Measurements from ENCODE around the gene HLF.

HLF gene

DNA sequence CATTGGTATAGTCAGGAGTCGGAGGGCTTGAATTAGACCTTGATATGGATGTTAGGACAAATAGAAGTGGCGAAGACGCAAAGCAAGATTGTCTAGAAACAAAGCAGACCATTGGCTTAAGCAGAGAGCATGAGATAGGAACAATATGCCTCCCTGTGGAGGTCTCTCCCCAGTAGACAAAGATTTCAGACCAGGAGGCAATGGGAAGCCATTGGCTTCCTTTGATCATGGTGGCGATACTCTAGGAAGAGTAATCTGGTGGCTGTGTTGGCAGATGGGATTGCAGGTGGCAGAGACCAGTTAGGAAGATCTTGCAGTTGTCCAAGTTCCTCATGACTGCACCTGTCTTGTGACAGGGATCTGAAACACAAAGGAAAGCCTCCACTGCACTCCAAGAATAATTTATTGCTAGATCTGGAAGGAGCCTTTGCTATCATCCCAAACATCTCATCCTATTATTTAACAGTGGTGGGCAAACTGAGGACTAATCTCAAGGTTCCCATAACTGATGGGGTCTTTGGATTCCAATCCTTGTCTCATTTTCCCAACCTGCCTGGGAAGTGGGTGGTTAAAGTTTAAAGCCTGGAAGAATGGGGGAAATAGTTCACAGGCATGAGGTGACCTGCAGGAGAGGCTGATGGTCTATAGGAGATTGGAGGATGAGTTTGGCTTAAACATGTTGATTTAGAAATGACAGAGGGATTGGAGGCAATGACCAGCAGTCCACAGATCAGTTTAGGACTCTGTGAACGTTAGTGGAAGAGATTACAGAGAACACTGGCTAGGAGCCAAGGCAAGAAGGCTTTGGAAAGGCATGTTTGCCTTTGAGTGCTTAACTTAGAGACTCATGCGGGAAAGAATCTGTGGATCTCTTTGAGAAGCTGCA, 37.0 kb downstream of the HLF start:
- WGBS, 2 donors (ENCODE audit: extremely low coverage in 2 of 2, insufficient read length in 2 of 2, insufficient replicate concordance in 1 of 2) = no CpG with 5 or more reads among the region's 6 CpGs
- DNase-seq (ENCODE audit: low spot score) = no peak

DNA sequence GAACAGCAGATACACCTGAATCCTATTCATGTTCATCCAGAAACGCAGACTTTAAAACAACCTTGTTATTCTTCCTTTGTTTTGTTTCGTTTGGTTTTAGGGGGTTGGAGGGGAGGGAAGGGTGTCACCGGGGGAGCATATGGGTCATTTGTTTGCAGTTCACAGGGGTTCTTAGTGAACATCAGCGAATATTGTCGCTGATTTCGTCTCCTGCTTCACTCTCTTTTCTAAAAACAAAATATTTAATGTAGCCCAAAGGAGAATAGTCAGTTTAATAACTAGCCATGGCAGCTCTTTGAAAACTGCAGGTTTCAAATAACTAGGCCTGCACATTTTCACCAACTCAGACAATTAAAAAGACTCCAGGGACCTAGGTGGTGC, 37.6 kb downstream of the HLF start:
- Histone ChIP-seq H4K91ac (ENCODE audit: low read depth, low read length, poor library complexity) (no peak overlapping the region), H3K4me1 (ENCODE audit: control insufficient read depth in 2 of 2, insufficient read depth in 1 of 2, low read depth in 1 of 2, low read length in 2 of 2) (peaks cover 0 to 3% of the 10 kb centered on the region in 2 donors), H2BK120ac (ENCODE audit: low read depth, low read length) (no peak overlapping the region), H2BK12ac (ENCODE audit: low read length) (no peak overlapping the region), H3K18ac (ENCODE audit: low read length) (no peak overlapping the region), H3K4me3 (ENCODE audit: low read length in 2 of 2) (no peak overlapping the region), H2BK15ac (ENCODE audit: low read length) (no peak overlapping the region), H3K79me1 (ENCODE audit: low read depth, low read length) (no peaks in the 10 kb centered on the region), H3K27me3 (ENCODE audit: control insufficient read depth in 3 of 3, insufficient read depth in 3 of 3, low read depth in 1 of 3, low read length in 3 of 3) (peaks cover 0 to 7% (median 0%) of the 10 kb centered on the region in 3 experiments), H2BK5ac (ENCODE audit: low read length) (no peak overlapping the region), H2AFZ (ENCODE audit: low read length) (no peak overlapping the region), H3K4ac (ENCODE audit: low read length) (no peak overlapping the region), H3K27ac (replicated peaks; ENCODE audit: low read length) (no peak overlapping the region), H3K14ac (ENCODE audit: low read length) (no peak overlapping the region), H3K9me3 (replicated peaks in 1 of 2; ENCODE audit: control insufficient read depth in 2 of 2, insufficient read depth in 1 of 2, low read depth in 1 of 2, low read length in 2 of 2) (no peaks in the 10 kb centered on the region), H3K23ac (ENCODE audit: low read depth, low read length, poor library complexity) (no peak overlapping the region), H3K36me3 (replicated peaks in 1 of 2; ENCODE audit: control insufficient read depth in 2 of 2, insufficient read depth in 2 of 2, low read length in 2 of 2) (no peaks in the 10 kb centered on the region), H3K9ac (ENCODE audit: low read depth, low read length, poor library complexity) (no peak overlapping the region), H3K4me2 (ENCODE audit: insufficient read depth, low read length, poor library complexity, severe bottlenecking) (no peak overlapping the region), H2AK5ac (ENCODE audit: low read depth, low read length) (no peak overlapping the region), H4K8ac (ENCODE audit: low read depth, low read length) (no peak overlapping the region)
- no CpG with 5 or more reads among the region's 6 CpGs for WGBS, 2 donors (ENCODE audit: extremely low coverage in 2 of 2, insufficient read length in 2 of 2, insufficient replicate concordance in 1 of 2)
- no peak for DNase-seq (ENCODE audit: low spot score)

More for the DNA sequence above, 37.0 kb downstream of the HLF start:
- Histone ChIP-seq H3K4ac (ENCODE audit: low read length) (no peak overlapping the region), H4K91ac (ENCODE audit: low read depth, low read length, poor library complexity) (no peak overlapping the region), H2BK120ac (ENCODE audit: low read depth, low read length) (no peak overlapping the region), H2BK12ac (ENCODE audit: low read length) (no peak overlapping the region), H4K8ac (ENCODE audit: low read depth, low read length) (no peak overlapping the region), H3K4me1 (ENCODE audit: control insufficient read depth in 2 of 2, insufficient read depth in 1 of 2, low read depth in 1 of 2, low read length in 2 of 2) (peaks cover 0 to 3% of the 10 kb centered on the region in 2 donors), H3K4me2 (ENCODE audit: insufficient read depth, low read length, poor library complexity, severe bottlenecking) (no peak overlapping the region), H3K27ac (replicated peaks; ENCODE audit: low read length) (no peak overlapping the region), H2AK5ac (ENCODE audit: low read depth, low read length) (no peak overlapping the region), H3K4me3 (ENCODE audit: low read length in 2 of 2) (no peak overlapping the region), H3K9me3 (replicated peaks in 1 of 2; ENCODE audit: control insufficient read depth in 2 of 2, insufficient read depth in 1 of 2, low read depth in 1 of 2, low read length in 2 of 2) (no peaks in the 10 kb centered on the region), H3K9ac (ENCODE audit: low read depth, low read length, poor library complexity) (no peak overlapping the region), H3K23ac (ENCODE audit: low read depth, low read length, poor library complexity) (no peak overlapping the region), H3K14ac (ENCODE audit: low read length) (no peak overlapping the region), H3K27me3 (ENCODE audit: control insufficient read depth in 3 of 3, insufficient read depth in 3 of 3, low read depth in 1 of 3, low read length in 3 of 3) (peaks cover 0 to 7% (median 0%) of the 10 kb centered on the region in 3 experiments), H2AFZ (ENCODE audit: low read length) (no peak overlapping the region), H3K36me3 (replicated peaks in 1 of 2; ENCODE audit: control insufficient read depth in 2 of 2, insufficient read depth in 2 of 2, low read length in 2 of 2) (no peaks in the 10 kb centered on the region), H3K18ac (ENCODE audit: low read length) (no peak overlapping the region), H2BK5ac (ENCODE audit: low read length) (no peak overlapping the region), H2BK15ac (ENCODE audit: low read length) (no peak overlapping the region), H3K79me1 (ENCODE audit: low read depth, low read length) (no peaks in the 10 kb centered on the region)

DNA sequence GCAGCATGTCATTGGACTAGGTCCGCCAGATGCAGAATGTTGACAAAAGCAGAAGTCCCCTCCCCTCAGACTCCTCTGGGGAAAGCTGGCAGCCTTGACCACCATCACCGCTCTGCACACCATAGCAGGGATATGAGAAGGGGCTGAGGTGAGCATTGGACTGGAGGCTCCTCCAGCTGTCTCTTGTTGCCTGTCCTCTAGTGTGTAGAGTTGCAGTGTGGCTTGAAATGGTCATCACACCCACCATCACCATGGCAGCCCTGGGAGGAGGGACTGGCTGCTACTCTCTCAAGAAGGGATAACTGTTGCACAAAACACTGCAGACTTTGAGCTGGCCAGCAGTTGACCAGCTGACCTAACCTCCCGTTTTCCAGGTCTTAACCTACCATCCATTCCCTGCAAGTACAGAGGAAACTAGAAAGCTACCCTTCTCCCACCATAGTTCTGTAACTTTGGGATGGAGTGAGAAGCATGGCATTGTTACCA, 38.3 kb downstream of the HLF start:
- Histone ChIP-seq H3K27ac (replicated peaks; ENCODE audit: low read length) (no peak overlapping the region), H2AFZ (ENCODE audit: low read length) (no peak overlapping the region), H2BK120ac (ENCODE audit: low read depth, low read length) (no peak overlapping the region), H3K14ac (ENCODE audit: low read length) (no peak overlapping the region), H3K4me2 (ENCODE audit: insufficient read depth, low read length, poor library complexity, severe bottlenecking) (no peak overlapping the region), H3K23ac (ENCODE audit: low read depth, low read length, poor library complexity) (no peak overlapping the region), H2BK5ac (ENCODE audit: low read length) (no peak overlapping the region), H2BK15ac (ENCODE audit: low read length) (no peak overlapping the region), H3K36me3 (replicated peaks in 1 of 2; ENCODE audit: control insufficient read depth in 2 of 2, insufficient read depth in 2 of 2, low read length in 2 of 2) (no peaks in the 10 kb centered on the region), H3K27me3 (ENCODE audit: control insufficient read depth in 3 of 3, insufficient read depth in 3 of 3, low read depth in 1 of 3, low read length in 3 of 3) (peaks cover 0 to 7% (median 0%) of the 10 kb centered on the region in 3 experiments), H2BK12ac (ENCODE audit: low read length) (no peak overlapping the region), H3K9me3 (replicated peaks in 1 of 2; ENCODE audit: control insufficient read depth in 2 of 2, insufficient read depth in 1 of 2, low read depth in 1 of 2, low read length in 2 of 2) (no peaks in the 10 kb centered on the region), H3K9ac (ENCODE audit: low read depth, low read length, poor library complexity) (no peak overlapping the region), H4K91ac (ENCODE audit: low read depth, low read length, poor library complexity) (no peak overlapping the region), H3K4me1 (ENCODE audit: control insufficient read depth in 2 of 2, insufficient read depth in 1 of 2, low read depth in 1 of 2, low read length in 2 of 2) (peaks cover 0 to 3% of the 10 kb centered on the region in 2 donors), H2AK5ac (ENCODE audit: low read depth, low read length) (no peak overlapping the region), H3K4me3 (ENCODE audit: low read length in 2 of 2) (no peak overlapping the region), H3K18ac (ENCODE audit: low read length) (no peak overlapping the region), H3K79me1 (ENCODE audit: low read depth, low read length) (no peaks in the 10 kb centered on the region), H4K8ac (ENCODE audit: low read depth, low read length) (no peak overlapping the region), H3K4ac (ENCODE audit: low read length) (no peak overlapping the region)
- DNase-seq (ENCODE audit: low spot score) = no peak
- no CpG with 5 or more reads among the region's 3 CpGs for WGBS, 2 donors (ENCODE audit: extremely low coverage in 2 of 2, insufficient read length in 2 of 2, insufficient replicate concordance in 1 of 2)

DNA sequence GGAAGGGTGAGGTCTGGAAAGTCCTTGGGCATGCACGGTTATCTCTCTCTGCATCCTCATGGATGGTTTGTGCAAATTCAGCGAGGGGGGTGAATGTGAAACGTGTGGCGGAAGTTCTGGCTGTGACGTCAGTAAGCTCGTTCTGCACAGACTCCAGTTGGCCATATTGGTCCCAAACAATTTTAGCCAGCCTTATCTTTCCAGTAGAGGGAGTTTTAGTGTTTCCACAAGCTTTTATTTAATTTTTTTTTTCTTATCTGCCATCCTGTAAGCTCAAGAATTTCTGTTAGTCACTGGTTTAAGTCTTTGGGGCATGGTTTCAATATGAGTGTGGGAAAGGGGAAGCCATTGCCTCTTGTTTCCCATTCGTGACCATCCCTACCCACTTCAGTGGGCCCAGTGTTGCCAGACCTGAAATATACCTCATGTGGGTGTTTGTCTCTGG, 39.0 kb downstream of the HLF start:
- H3K4me2 ChIP-seq (ENCODE audit: insufficient read depth, low read length, poor library complexity, severe bottlenecking) = no peak overlapping the region
- no peak overlapping the region for H4K8ac ChIP-seq (ENCODE audit: low read depth, low read length)
- no peak overlapping the region for H2BK12ac ChIP-seq (ENCODE audit: low read length)
- no peak overlapping the region for H2BK120ac ChIP-seq (ENCODE audit: low read depth, low read length)
- no peak overlapping the region for H3K14ac ChIP-seq (ENCODE audit: low read length)
- peaks cover 0 to 7% (median 0%) of the 10 kb centered on the region in 3 experiments for H3K27me3 ChIP-seq (ENCODE audit: control insufficient read depth in 3 of 3, insufficient read depth in 3 of 3, low read depth in 1 of 3, low read length in 3 of 3)
- H3K9me3 ChIP-seq (replicated peaks in 1 of 2; ENCODE audit: control insufficient read depth in 2 of 2, insufficient read depth in 1 of 2, low read depth in 1 of 2, low read length in 2 of 2) = no peaks in the 10 kb centered on the region
- no peak for DNase-seq (ENCODE audit: low spot score)
- H4K91ac ChIP-seq (ENCODE audit: low read depth, low read length, poor library complexity) = no peak overlapping the region
- no peak overlapping the region for H2BK5ac ChIP-seq (ENCODE audit: low read length)
- no peak overlapping the region for H2AK5ac ChIP-seq (ENCODE audit: low read depth, low read length)
- peaks cover 0 to 3% of the 10 kb centered on the region in 2 donors for H3K4me1 ChIP-seq (ENCODE audit: control insufficient read depth in 2 of 2, insufficient read depth in 1 of 2, low read depth in 1 of 2, low read length in 2 of 2)
- H3K9ac ChIP-seq (ENCODE audit: low read depth, low read length, poor library complexity) = no peak overlapping the region
- no peak overlapping the region for H3K18ac ChIP-seq (ENCODE audit: low read length)
- no CpG with 5 or more reads among the region's 7 CpGs for WGBS, 2 donors (ENCODE audit: extremely low coverage in 2 of 2, insufficient read length in 2 of 2, insufficient replicate concordance in 1 of 2)
- H2AFZ ChIP-seq (ENCODE audit: low read length) = no peak overlapping the region
- H3K79me1 ChIP-seq (ENCODE audit: low read depth, low read length) = no peaks in the 10 kb centered on the region
- H3K4ac ChIP-seq (ENCODE audit: low read length) = no peak overlapping the region
- no peak overlapping the region for H3K4me3 ChIP-seq (ENCODE audit: low read length in 2 of 2)
- H3K36me3 ChIP-seq (replicated peaks in 1 of 2; ENCODE audit: control insufficient read depth in 2 of 2, insufficient read depth in 2 of 2, low read length in 2 of 2) = no peaks in the 10 kb centered on the region
- H3K27ac ChIP-seq (replicated peaks; ENCODE audit: low read length) = no peak overlapping the region
- H3K23ac ChIP-seq (ENCODE audit: low read depth, low read length, poor library complexity) = no peak overlapping the region
- no peak overlapping the region for H2BK15ac ChIP-seq (ENCODE audit: low read length)

Measured in neuronal stem cell (in vitro differentiated cells).